ENCODE measurements around the gene FPR3. TPM values are rescaled to one million over a fixed set of nuclear protein-coding genes. Genes with fewer than 3 reads are reported as not detected.

Gene FPR3
- total and polyA plus RNA-seq, 9 of the 15 experiments (the other 6 are each of a cell fraction or from before 2014, with no cell fraction given) = 0.08 to 0.51 (median 0.22) TPM; not detected in 1

- TF ChIP-seq ZC3H11A (IDR thresholded peaks at IDR 0.05; ENCODE audit: low read depth, low read length) (no peak), ASH1L (IDR thresholded peaks at IDR 0.05; ENCODE audit: borderline replicate concordance, low read depth, partially characterized antibody) (no peak)
- TF ChIP-seq, protein P1, sequence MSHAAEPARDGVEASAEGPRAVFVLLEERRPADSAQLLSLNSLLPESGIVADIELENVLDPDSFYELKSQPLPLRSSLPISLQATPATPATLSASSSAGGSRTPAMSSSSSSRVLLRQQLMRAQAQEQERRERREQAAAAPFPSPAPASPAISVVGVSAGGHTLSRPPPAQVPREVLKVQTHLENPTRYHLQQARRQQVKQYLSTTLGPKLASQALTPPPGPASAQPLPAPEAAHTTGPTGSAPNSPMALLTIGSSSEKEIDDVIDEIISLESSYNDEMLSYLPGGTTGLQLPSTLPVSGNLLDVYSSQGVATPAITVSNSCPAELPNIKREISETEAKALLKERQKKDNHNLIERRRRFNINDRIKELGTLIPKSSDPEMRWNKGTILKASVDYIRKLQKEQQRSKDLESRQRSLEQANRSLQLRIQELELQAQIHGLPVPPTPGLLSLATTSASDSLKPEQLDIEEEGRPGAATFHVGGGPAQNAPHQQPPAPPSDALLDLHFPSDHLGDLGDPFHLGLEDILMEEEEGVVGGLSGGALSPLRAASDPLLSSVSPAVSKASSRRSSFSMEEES (CRISPR knock-in tag; IDR thresholded peaks at IDR 0.05) = peak; percentile 95
Observed at GRCh38 chr19:51784109-51784785, 10.7 kb upstream of the FPR3 start (continued).

- Histone ChIP-seq H3K27me3 (ENCODE audit: control insufficient read depth in 2 of 2, insufficient read depth in 2 of 2, low read length in 2 of 2) (no peaks in the 10 kb centered on the region), H3K27ac (ENCODE audit: extremely low read depth, low read depth, low read length) (peak overlapping the region; percentile 63; the same call in 2 of the 3 replicates), H2AFZ (ENCODE audit: low read depth, low read length) (peak overlapping the region; percentile 20), H3K4me1 (replicated peaks in 1 of 2; ENCODE audit: control insufficient read depth in 2 of 2, insufficient read depth in 2 of 2, low read length in 2 of 2) (peaks cover 17 to 42% of the 10 kb centered on the region in 2 experiments), H3K4me3 (no peak overlapping the region), H3K9ac (ENCODE audit: insufficient read depth in 1 of 2, low read depth in 2 of 2, low read length in 2 of 2) (no peak overlapping the region), H3K9me3 (replicated peaks; ENCODE audit: control insufficient read depth, insufficient read depth, low read depth, low read length) (no peaks in the 10 kb centered on the region), H4K20me1 (replicated peaks; ENCODE audit: control insufficient read depth, insufficient read depth, low read length) (no peaks in the 10 kb centered on the region), H3K4me2 (ENCODE audit: insufficient read depth, low read length) (peak overlapping the region; percentile 14; the same call in 1 of the 2 replicates), H3K9me1 (ENCODE audit: control insufficient read depth, insufficient read depth, low read length) (no peaks in the 10 kb centered on the region), H3K79me2 (ENCODE audit: control insufficient read depth, insufficient read depth, low read length) (no peaks in the 10 kb centered on the region), H3K36me3 (ENCODE audit: control insufficient read depth, insufficient read depth, low read length) (no peaks in the 10 kb centered on the region)
- ATAC-seq = peak; percentile 81
- in situ Hi-C loops (cut with MboI) = loop anchor here (10.0 kb wide), 1 partner anchor 360 kb away; no protein-coding TSS in a partner anchor
- peak; percentile 75 for FAIRE-seq
- ChIA-PET POLR2A (interaction anchor here (0.6 to 1.3 kb wide), 5 partner anchors 11 to 127 kb away, joined by 3 to 4 read pairs (median 3); no protein-coding TSS in a partner anchor), CTCF (ENCODE audit: low intra/inter-chr PET ratio) (no interaction called here)
- 33% methylated on average over 6 of the region's 6 CpGs for WGBS (ENCODE audit: insufficient coverage, low coverage, missing lambda C conversion rate)
- no TSS peak for BruUV-seq (replicated peaks)
- DNase-seq (ENCODE audit: extremely low read depth in 1 of 4, low spot score in 3 of 4) = peak in 2 of 4 experiments; percentile 51 to 75
- intact Hi-C loops (cut with micrococcal nuclease) = loop anchor here (2.0 to 10.0 kb wide), 2 partner anchors 16 to 360 kb away; no protein-coding TSS in a partner anchor
- TF ChIP-seq ID3 (CRISPR knock-in tag; IDR thresholded peaks at IDR 0.05) (no peak), ID3 (tag; IDR thresholded peaks at IDR 0.05) (no peak), ARNT (IDR thresholded peaks at IDR 0.05) (no peak), NFATC3 (IDR thresholded peaks at IDR 0.05) (no peak)
- TF ChIP-seq, protein P2, sequence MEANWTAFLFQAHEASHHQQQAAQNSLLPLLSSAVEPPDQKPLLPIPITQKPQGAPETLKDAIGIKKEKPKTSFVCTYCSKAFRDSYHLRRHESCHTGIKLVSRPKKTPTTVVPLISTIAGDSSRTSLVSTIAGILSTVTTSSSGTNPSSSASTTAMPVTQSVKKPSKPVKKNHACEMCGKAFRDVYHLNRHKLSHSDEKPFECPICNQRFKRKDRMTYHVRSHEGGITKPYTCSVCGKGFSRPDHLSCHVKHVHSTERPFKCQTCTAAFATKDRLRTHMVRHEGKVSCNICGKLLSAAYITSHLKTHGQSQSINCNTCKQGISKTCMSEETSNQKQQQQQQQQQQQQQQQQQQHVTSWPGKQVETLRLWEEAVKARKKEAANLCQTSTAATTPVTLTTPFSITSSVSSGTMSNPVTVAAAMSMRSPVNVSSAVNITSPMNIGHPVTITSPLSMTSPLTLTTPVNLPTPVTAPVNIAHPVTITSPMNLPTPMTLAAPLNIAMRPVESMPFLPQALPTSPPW (CRISPR knock-in tag; IDR thresholded peaks at IDR 0.05) = peak; percentile 75
Observed at GRCh38 chr19:51784922-51785690, 9.9 kb upstream of the FPR3 start.
